GM19351 (cell line): ENCODE measurements around the gene IQSEC1.

ENCODE experiments used
- ATAC-seq: cut with Tn5 transposase; IDR thresholded peaks from one replicate; pipeline ENCODE4 v1.9.1; 2021; ENCODE audit warnings: mild to moderate bottlenecking, moderate library complexity; ENCODE audit not compliant: unreplicated experiment

IQSEC1 gene

DNA sequence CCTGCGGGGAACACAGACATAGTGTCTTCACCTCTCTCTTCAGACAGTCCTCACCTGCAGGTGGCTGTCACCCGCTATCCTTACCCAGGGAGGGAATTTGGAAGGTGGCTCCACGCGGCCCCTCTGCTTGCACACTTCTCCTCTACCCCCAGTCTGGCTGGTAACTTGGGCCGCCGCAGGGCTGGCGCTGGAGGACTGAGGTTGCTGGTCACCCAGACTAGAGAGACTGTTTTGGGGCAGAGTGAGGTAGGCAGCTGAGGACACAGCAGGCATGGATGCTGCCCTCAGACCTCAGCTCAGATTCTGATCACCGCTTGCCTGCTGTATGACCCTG is 12.6 kb upstream of the IQSEC1 start:
- ATAC-seq: no peak

DNA sequence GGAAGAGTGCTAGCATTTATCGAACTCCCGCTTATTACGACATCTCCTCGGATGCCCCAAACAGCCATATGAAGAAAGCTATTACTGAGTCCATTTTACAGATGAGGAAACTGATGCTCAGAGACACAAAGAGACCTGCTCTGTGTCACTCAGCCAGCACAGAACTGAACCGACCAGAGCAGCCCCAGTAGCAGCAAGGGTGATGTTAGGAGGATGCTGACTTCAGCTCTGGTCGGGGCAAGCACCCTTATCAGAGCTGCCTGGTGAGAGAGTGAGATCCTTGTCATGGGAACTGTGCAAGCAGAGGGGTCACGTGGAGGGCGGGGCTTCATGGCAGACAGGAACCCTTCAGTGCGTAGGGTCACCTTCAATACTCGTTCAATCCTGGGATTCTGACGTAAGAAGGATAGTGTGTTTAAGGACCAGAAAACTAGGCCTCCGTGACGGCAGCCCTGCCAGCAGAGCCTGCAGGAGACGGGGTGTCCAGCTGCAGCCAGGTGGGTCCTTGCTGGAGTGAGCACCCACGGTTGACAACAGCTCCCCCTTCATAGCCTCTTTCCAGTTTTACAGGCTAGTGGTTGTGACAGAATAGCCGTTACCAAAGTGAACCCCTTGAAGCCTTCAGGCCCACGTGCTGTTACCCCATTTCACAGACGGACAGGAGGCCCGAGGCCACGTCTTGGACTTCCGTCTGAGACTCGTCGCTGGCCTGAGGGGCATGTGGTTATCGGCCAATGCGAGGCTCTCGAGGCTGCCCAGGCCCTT is 12.0 kb upstream of the IQSEC1 start:
- ATAC-seq: no peak

DNA sequence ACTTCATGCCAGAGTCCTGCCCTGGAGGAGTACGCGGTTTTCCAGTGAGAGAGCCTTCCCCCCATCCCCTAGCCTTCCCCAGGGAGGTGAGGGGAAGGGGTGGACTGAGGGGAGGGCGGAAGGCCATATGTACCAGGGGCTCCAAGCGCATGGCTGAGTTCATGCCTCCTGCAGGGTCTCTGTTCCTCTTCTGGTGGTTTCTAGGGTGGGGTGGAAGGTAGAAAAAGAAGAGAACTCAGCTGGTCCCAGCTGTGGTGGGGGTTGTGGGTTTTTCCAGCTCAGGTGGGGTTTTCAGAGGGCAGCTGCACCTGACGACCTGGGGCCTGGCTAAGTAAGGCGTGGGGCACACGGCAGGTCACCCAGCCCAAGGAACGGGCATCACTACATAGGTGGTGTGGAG is 10.7 kb upstream of the IQSEC1 start:
- no peak for ATAC-seq

DNA sequence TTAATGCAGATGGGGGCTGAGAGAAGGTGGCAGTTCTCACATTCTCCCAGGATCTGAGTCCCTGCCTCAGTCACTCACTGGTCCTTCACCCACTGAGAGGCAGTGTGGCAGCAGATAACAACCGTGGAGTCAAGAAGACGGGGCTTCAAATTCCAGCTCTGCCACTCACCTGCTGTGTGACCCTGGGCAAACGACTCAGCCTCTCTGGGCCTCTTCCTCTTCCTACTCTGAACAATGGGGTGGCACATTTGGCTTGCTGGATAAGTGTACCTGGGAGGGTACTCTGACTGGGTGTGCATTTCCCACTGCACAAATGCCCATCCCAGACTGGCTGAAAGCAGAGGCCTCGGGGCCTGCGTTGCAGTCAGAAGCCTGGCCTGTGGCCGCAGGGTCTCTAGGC is 10.0 kb upstream of the IQSEC1 start:
- ATAC-seq: no peak

DNA sequence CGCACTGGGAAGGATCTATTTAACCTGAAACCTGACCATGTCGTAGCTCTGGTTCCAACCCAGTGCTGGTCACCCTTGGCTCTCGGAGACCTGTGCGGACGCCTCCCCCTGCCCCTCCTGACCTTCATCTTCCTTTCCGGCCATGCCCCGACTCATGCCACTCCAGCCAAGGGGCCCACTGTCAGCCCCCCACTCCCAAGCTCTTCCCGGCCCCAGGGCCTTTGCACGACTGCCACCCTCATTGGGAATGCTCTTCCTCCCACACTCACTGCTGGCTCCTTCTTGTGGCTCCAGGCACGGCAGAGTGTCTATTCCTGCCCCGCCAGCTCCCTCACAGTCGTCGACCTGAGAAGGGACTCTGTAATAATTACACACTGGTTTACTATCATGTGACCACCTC is 9.4 kb upstream of the IQSEC1 start:
- ATAC-seq: no peak

DNA sequence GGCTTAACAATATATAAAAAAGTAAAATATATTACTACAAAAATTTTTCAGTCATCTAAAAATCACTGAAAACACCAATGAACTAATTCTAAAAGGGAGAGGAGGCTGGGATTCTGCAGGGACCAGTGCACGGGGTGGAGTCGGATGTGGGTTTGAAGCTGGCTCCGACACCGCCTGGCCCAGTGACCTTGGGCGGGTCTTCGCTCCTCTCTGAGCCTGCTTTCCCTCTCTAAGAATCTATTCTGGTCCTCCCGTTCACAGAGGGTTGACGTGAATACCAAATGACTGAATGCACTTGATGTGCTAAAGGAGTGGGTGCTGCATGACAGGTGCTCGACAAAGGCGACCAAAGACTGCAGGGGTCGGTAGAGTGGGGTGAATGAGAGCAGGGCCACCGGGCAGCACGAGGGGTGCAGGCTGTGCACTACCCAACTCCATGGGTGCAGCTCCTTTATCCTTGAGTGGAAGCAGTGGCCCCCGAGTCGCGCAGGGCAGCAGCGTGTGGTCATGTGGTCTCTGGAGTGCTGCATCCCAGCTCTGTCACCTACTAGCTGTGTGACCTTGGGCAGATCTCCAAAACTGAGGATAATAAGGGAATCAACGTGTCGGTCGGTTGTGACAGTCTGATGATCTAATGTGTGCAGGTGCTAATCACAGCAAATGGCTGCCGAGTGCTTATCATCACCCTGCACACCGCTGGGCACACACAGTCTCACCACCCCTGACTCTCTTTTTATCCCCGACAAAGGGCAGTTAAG is 8.6 kb upstream of the IQSEC1 start:
- ATAC-seq: no peak

DNA sequence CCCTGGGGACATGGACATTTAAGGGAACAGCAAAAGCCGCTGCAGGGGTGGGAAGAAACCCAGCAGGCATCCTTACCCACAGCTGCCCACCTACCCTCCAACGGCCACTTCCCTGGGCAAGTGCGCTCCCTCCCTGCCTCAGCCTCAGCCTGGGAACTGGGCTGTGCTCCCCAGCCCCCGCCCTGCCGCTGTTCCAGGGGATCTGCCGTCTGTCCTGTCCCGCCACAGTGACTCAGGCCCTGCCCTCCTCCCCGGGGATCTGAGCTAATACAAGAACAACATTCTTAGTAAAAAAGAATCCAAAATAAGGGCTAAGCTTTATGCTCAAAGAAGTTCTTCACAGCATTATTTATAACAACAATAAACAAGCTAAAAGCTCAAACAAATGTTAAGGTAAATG is 7.4 kb upstream of the IQSEC1 start:
- no peak for ATAC-seq

DNA sequence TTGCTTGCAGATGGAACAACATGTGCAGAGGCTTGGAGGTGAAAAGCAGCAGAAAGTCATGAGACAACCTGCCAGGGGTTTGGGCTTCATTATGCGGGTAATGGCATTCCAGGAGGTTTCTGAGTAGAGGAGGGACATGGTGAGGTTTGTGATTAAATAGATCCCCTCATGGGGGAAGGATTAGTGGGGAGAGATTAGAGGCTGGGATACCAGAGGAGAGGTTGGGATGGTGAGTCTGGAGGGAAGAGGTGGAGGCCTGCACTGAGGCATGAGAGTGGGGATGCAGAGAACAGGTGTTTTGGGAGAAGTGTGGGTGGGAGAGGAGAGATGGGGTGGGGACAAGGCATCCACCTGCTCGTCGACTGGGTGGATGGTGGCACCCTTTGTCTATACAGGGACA is 6.8 kb upstream of the IQSEC1 start:
- no peak for ATAC-seq

DNA sequence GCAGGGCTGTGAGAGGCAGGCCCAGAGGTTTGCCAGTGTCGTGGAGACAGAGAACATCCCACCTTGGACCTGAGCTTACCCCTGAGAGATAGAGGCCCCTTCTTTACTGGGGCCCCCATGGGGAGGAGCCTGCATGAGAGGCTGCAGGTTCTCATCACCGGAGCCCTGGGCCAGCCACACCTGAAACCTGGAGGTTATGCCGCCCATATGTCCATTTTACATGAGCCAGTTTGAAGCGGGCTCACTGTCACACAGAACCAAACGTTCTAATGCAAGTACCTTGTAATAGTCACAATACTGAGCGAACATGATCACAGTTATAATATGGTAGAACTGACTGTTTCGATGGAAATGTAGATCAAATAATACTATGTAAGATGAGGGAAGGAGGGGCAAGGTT is 6.3 kb upstream of the IQSEC1 start:
- no peak for ATAC-seq

DNA sequence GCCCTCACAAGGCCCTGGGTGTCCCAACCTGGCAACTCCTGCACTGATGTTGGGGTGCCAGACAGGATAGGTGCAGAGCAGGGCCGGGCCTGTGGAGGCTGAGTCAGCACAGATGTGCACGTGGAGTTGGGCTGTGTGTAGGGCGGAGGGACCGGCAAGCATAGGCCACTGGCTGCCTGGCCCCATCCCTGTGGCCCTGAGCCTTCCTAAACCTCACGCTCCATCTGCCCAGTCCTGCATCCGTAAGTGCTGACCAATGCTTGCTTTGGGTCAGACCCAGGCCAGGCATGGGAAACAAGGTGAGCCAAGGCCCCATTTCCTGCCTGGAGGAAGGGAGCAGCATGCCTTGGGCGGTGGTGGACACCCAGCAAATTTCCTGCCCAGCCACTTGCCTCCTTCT is 5.8 kb upstream of the IQSEC1 start:
- ATAC-seq: no peak

DNA sequence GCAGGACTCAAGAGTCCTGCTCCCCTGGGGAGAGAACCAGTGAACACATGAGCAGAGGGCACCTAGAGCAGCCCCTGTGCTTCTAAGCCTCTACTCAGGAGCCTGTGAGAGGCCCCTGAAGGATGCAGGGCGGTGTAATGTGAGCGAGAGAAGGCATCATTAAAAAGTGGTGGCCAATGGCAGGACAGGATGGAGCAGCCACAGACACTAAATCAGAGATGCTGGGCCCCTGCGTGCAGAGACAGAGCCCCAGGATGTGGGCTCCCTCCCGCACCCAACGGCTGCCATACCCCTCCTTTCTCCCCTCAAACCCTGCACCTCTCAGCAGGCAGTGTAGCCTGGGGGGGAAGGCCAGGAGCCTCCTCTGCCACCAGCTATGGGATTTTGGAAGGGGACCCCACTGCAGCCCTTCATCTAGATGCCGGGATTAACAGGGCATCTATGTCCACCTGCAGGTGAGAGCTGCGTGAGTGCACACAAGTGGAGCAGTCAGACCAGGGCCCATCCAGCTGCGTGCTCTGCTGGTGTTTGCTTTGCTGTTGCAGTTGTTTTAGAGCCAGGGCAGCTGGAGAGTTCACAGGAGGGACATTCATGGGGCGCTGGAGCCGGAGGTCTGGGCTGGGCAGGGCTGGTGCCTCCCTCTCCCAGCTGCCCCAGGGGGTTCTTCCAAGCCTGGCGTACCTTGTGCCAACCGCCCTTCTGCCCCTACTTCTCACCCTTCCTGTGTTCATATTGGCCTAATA is 5.1 kb upstream of the IQSEC1 start:
- ATAC-seq: no peak

DNA sequence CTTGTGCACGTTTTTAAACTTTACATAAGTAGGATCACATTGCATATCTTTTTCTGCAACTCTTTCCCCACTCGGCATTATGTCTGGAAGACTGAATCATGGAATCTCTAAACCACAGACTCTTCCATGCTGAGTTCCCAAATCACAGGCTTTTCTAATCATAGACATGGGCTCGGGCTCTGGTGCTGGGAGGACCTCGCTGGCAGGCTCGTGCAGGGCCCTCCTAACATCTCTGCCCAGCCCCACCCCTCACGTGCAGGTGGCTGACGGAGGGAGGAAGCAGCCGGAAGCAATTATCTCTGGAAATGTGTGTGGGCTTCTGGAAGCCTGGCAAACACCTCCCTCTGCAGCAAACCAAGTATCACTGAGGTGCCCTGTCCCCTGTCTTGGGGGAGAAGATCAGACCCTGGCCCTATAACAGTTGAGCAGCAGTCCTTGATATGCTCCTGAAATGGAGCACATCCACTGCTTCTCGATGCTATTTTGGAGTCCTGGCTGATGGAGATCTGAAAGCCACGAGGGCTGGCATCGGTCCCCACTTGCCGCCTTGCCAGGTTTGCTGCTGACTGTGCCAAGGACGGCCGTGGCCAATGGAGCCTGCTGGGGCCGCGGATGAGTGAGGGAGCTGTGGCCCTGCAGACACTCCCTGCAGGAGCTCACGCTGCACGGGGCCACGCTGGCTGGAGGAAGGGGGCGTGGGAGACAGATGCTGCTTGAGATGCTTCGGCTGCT is 4.4 kb upstream of the IQSEC1 start:
- no peak for ATAC-seq

DNA sequence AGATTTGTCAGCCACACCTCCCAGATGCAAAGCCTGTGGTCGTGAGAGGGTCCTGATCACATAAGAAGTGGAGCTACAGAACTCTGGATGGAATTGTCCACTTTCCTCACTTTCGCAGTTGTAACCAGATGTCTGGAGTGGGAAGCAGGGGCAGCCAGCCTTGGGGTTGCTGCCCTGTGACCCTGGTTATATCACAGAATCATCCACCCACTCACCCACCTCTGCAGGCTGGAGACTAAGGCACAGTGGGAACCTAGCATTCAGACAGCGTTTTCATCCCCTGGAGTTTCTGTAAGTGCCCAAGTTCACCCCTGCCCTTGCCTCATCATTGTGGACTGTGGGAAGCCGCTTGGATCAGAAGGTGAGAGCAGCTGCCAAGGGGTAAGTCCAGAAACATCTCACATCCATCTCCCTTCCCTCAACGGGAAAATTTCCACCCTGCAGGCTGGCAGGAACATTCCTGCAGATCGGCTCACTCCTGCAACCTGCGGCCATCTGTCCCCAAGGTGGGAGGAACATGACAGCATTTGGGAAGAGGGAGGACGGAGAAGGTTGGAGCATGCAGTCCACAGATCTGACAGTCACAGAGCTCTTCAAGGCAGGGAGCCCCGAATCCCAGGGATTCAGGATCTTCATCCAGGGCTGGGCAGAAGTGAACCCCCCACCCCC is 2.9 kb upstream of the IQSEC1 start:
- no peak for ATAC-seq

DNA sequence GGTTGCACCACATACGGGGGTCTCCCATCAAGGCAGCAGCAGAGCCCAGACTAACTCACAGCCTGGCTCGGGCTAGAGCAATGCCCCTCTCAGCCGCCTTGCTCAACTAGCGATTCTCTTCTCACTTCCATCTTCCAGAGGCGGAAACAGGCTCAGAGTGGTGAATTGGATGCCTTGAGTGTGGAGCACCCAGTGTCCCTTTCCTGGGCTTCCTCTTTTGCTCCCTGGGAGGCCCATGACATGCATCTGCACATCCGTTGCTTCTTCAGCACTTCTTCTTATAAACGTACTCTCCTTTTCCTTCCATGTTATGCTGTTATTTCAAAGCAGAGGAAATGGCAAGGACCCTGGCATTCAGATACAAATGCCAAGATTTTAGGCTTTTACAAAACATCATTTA is 2.1 kb upstream of the IQSEC1 start:
- ATAC-seq: no peak

DNA sequence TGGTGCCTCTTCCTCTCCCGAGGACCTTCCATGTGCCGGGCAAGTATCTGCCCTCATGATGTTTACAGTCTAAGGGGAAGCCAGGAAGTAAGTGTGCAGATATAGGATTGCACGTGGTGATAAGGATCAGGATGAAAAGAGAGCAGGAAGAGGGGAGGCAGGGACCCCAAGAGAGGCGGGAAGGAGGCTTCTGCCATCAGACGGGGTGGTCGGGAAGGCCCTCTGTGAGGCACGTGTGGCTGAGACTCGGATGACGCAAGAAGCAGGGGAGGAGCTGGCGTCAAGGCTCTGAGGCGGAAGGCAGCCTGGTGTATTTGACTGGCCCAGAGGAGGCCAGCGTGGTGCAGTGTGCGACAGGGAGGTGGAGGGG is 762 bp upstream of the IQSEC1 start:
- ATAC-seq: no peak

DNA sequence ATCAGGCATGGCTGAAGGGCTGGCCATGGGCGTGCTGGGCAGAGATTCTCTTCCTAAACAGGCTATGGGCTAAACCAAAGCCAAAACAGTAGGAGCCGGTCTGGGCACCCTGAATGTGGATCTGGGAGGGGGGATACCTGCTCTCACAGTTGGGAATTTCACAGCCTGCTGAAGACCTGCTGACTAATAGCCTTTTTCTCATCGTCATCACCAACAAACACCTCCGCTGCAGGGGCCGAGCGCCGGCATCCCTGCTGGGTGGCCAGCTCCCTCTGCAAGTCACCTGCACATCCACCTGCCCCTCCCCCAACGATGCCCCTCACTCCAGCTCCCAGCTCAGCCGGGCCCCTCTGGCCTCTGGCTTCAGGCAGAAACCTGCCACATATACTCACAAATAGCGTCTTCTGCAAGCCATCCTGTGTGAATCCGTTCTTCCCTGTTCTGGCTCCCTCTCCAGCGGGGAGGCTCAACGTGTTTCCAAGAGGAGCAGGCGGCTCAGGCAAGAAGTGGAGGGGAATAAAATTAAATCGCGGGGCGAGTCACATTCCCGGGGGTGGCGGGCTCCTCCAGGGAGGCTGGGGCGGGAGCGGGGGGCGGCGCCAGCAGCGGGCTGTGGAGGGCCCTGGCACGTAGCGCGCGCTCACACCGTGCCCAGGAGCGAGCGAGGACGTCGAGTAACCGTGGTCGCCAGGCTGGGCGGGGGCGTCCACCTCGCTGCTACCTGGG is 466 bp downstream of the IQSEC1 start:
- ATAC-seq: peak; percentile 21

DNA sequence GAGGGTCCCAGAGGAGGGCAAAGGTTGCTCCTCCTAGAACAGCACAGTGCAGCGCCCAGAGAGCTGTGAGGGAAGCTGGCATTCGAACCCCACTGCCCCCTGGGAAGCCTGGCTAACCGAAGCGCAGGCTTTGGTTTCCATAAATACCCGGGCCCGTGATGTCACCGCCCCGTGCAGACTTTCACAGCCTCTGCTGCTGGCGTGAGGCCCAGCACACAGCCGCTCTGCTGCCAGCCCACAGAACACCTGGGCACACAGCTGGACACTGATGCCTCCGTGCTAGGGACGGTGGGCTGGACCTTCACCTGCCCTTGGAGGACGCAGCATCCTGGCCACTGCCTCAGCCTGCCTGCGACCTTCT is 1.0 kb downstream of the IQSEC1 start:
- ATAC-seq: peak; percentile 56

DNA sequence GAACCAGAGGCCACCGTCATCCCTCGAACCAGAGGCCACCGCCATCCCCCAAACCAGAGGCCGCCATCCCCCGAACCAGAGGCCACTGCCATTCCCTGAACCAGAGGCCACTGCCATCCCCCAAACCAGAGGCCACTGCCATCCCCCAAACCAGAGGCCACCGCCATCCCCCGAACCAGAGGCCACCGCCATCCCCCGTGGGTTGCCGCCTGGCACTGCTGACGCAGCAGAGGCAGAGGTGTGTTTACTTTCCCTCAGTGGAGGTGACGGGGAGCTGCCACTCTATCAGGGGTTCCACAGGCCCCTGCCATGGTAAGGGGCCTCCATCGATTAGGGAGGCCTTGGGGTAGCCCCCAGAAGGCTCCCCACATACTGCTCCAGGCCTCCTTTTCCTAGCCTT is 1.5 kb downstream of the IQSEC1 start:
- ATAC-seq: no peak

DNA sequence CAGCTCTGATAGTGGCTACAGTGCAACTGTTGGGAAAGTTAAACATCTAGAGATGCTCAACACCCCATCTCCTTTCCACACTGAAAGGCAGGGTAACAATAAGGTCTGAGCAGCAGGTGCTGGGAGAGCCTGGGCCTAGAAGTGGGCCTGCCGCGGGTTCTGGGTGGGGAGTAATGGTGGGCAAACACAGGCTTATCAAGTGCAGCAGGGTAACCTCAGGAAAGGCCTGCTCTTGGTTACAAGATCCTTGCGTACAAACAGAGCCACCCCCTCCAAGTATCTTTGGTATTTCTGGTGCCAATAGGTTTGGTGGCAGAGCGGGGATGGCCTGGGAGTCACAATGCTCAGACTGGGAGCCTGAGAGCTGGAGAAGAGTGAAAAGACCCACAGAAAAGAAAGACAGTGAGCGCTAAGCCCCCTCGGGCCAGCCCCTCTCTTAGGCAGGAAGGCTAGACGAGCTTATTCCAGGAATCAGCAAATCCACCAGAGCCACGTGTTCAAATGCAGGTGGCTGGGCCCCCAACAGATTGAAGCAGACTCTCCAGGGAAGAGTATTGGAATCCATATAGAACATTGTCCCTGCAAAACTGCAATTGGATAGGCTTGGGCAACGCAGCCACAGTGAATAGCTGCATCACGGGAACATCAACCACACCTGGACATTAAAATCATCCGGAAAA is 2.7 kb downstream of the IQSEC1 start:
- no peak for ATAC-seq

DNA sequence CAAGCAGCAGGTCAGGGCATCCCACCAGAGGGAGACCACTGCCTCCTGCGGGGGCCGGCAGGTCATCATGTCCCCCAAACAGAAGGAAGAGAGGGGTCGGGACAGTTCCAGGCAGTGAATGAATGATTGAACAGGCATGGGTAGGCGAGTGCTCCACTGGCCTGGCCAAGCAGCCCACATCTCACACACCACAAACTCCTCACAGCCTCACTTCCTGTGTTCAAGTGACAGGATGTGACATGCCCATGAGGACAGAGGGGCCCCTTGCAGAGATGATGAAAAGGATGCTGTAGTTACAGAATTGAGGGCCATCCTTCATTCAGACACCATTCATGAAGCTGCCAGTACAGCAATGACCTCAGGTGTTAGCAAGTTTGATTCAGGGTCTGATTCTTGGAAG is 3.7 kb downstream of the IQSEC1 start:
- ATAC-seq: peak; percentile 73
